Measurements from ENCODE around the gene TEX47.

Gene TEX47

GRCh38 chr7:88795553-88795952 is at the start of gene TEX47:
Gene TEX47 (minus strand): TSS chr7:88795737. CDS start chr7:88794942, 795 bp downstream.
- FAIRE-seq: no peak

- FAIRE-seq: no peak
These were observed 49.6 kb upstream of the TEX47 start for GRCh38 chr7:88845091-88845490.

GRCh38 chr7:88842201-88842600 is 46.7 kb upstream of the TEX47 start:
- FAIRE-seq: no peak

GRCh38 chr7:88835147-88835728 is 39.7 kb upstream of the TEX47 start:
- FAIRE-seq: no peak

GRCh38 chr7:88826222-88826621 is 30.7 kb upstream of the TEX47 start:
- no peak for FAIRE-seq

- no peak for FAIRE-seq
These were observed 23.0 kb upstream of the TEX47 start for GRCh38 chr7:88818552-88818951.

GRCh38 chr7:88806280-88807037 is 10.9 kb upstream of the TEX47 start:
- FAIRE-seq: no peak

GRCh38 chr7:88801046-88801445 is 5.5 kb upstream of the TEX47 start:
- FAIRE-seq: no peak

GRCh38 chr7:88792361-88792760 is 3.2 kb downstream of the TEX47 start:
- FAIRE-seq: no peak

- FAIRE-seq: no peak
These were observed 3.6 kb downstream of the TEX47 start for GRCh38 chr7:88791891-88792290.

GRCh38 chr7:88789480-88790064 is 6.0 kb downstream of the TEX47 start:
- FAIRE-seq: peak; percentile 92

GRCh38 chr7:88787777-88788176 is 7.8 kb downstream of the TEX47 start:
- FAIRE-seq: no peak

GRCh38 chr7:88775838-88776237 is 19.7 kb downstream of the TEX47 start:
- FAIRE-seq: no peak

GRCh38 chr7:88772776-88773175 is 22.8 kb downstream of the TEX47 start:
- no peak for FAIRE-seq

- no peak for FAIRE-seq
These were observed 24.1 kb downstream of the TEX47 start for GRCh38 chr7:88771417-88771816.

GRCh38 chr7:88761779-88762178 is 33.8 kb downstream of the TEX47 start:
- FAIRE-seq: no peak

- FAIRE-seq: no peak
These were observed 35.4 kb downstream of the TEX47 start for GRCh38 chr7:88760136-88760515.

- FAIRE-seq: no peak
These were observed 36.1 kb downstream of the TEX47 start, which contains the start of gene ZNF804B for GRCh38 chr7:88759230-88760135. Gene ZNF804B (plus strand): TSS chr7:88759700. CDS start chr7:88759977, 277 bp downstream.

GRCh38 chr7:88758381-88759229 is 36.9 kb downstream of the TEX47 start:
- no peak for FAIRE-seq

GRCh38 chr7:88757371-88757770 is 38.2 kb downstream of the TEX47 start:
- no peak for FAIRE-seq

- FAIRE-seq: no peak
These were observed 38.7 kb downstream of the TEX47 start for GRCh38 chr7:88756802-88757201.

GRCh38 chr7:88746126-88746525 is 49.4 kb downstream of the TEX47 start:
- no peak for FAIRE-seq

Measured in islet of Langerhans (tissue), 1 donor.